ENCODE measurements around the gene FOXA1.
"Not testable (repeated sequence)": the region's sequence is repeated elsewhere in the genome, so short reads cannot be mapped to it uniquely, and the experiment has no call there.

GRCh38 chr14:37555596-37555995 lies 39.5 kb downstream of the FOXA1 start:
- not testable (repeated sequence) for TF ChIP-seq CTCF (IDR thresholded peaks at IDR 0.05; ENCODE audit: low read length); EZH2phosphoT487 (IDR thresholded peaks at IDR 0.05; ENCODE audit: low read length); EZH2 (optimal IDR thresholded peaks at IDR 0.05; ENCODE audit: low read depth, low read length)

Measured in MM.1S (cell line).